Stimulated activated CD8-positive, alpha-beta memory T cell treated with anti-CD3 and anti-CD28 coated beads, Interleukin-15, amount 100 ng/mL, for 4 hours (primary cell): ENCODE results near the gene TANC1.

Source experiments
- DNase-seq, 2 donors: peaks; one replicate each; pipeline ENCODE4 v3.0.0-alpha.2; 2020; ENCODE audit warnings: low read depth in 2 of 2

Gene TANC1

DNA sequence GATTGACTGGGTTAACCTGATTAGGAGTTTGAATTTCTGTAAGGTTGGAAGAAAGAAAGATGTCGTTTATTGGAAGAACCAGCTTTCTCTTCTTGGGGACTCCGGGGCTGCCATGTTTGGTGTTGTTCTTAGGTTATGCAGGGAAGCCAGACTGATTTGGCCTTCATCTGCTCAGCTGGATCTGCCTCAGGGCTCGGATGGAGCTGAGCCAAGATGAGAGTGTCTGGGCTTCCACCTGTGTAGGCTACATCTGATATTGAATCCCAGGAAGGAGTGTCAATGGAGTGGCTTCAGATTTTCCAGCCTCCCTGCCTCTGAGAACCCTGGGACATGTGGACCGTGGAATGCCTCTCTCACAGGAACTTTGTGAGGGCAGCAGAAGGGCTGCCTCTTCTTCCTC, 192.0 kb downstream of the TANC1 start:
- no peak for DNase-seq

DNA sequence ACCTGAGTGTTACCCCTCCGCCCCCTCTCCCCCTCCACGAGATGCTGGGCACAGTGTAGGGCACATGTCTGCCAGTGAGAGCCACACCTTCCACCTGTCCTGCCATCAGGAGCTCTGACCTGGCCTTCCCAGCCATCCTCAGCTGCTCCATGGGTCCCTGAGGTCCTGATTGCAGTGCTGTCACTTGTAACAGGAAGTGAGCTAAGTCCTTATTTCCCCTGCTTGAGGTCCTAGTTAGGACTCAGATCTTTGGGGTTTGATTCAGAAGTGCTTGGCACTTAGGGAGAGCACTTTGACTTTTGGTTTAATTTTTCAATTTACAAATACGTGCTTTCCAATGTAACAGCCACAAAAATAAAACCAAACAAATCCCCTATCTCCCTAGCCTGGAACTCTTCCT, 192.5 kb downstream of the TANC1 start:
- DNase-seq, result no peak

DNA sequence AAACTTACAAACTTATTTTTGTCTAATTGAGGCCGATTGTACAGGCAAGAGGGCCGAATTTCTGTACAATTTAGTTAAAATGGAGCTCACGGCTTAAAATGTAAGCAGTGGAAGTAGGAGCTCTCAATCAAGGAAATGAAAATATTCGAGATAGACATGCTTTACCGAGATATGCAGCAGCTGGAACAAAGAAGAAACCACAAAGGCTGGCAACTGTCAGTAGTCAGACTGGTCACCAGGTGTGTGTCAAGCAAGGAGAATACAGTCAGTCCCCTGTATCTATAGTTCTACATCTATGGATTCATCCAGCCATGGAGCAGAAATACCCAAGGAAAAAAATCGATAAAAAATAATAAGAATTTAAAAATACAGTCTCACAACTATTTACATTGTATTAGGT, 195.5 kb downstream of the TANC1 start:
- DNase-seq, result no peak

DNA sequence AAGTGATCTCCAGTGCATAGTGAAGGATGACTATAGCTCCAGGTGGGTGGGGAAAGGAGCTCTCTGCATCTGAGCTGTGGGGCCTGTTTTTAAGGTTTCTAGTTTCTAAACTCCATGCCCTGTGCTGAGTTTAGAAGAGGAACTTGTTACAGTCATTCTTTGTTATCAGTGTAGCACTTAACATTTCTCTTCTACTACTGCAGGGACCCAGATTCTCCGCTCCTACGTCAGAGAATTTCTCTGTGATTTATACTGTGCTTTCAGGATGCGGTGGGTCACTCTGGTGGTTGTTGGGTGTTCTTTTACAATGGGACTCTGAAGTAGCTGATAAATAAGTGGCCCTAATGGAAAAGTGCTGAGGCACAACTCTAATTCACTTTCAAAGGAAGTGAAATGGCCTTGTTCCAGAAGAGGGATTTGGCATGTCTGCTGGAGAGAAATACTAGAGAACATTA, 196.0 kb downstream of the TANC1 start:
- no peak for DNase-seq

DNA sequence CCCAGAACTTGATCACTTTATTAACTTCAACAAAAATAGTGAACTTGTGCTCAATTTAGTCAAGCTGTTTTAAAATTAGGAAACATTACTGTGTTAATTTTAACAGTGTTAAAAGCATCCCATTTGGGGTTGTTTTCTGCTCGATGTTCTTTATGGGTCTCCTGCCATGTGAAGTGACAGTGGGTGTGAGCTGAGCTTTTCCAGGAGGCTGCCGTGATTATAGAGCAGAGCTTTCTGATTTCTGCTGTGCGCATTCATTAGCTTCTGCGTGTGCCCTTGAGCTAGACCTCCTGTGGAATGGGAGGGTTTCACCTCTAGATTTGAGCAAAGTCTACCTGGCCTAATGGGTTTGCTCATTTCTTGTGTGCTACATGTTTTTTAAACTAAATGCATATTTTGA, 196.6 kb downstream of the TANC1 start:
- DNase-seq, result no peak

DNA sequence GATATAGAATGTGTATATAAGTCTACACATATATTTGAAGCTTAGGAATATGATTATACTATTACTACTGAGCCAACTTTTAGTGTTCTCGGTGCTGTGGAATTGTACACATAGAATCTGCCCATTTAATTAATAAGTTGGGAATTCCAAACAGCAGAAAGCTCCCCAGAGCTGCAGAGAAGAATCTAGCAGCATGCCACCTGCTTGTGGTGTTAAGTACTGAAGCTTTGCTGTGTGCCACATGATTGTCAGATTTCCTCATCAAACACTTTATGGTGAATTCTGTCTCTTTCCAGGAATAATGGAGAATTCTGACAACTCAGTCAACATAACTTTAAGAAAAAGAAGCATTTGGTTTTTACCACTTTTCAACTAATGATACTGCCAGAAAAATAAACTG, 200.3 kb downstream of the TANC1 start:
- no peak for DNase-seq

DNA sequence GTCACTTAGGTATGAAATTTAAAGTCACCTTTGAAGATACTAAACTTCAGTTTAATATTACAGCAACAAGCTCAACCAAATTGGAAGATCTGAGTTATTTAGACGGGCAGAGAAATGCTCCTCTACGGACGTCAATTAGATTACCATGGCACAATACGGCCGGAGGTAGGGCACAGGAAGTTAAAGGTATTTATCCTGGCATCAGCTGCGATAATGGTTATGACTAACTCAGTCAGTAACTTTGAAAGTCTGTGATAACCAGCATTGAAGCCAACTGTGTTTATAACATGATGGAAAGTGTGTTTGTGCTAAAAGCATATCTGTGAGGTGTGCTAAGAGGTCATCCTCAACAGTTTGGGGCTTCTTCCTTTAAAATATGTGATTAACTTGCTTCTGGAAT, 200.7 kb downstream of the TANC1 start:
- no peak for DNase-seq

DNA sequence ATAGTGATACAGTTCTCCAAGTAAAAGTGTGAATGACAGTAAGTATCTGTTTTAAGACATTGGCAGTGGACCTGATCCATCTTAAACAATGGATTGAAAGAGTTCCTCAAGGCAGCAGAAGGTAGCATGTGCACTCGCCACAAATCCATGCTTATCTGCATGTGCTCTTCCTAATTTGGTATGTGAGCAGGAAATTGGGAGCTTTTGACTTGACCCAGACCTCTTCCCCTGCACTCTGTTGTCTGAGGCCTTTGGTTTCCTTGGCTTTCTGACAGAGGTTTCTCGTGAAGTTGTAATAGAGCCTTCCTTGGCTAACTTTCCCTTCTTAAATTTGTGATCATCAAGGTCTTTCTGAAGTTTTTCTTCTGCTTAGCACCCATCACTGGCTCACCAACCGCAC, 204.0 kb downstream of the TANC1 start:
- no peak for DNase-seq

DNA sequence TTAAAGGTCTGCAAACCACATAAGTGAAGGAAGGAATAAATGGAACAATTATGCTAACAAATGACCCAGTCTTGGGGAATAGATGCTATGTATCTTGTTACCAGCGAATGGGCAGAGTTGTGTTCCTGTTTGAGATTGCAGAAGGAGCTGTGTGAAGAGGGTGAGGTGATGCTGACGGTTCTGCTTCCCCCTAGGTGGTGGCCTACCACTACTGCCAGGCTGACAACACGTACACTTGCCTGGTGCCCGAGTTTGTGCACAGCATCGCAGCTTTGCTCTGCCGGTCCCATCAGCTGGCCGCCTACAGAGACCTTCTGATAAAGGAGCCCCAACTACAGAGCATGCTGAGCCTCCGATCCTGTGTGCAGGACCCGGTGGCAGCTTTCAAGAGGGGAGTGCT, 206.3 kb downstream of the TANC1 start:
- DNase-seq, result no peak

DNA sequence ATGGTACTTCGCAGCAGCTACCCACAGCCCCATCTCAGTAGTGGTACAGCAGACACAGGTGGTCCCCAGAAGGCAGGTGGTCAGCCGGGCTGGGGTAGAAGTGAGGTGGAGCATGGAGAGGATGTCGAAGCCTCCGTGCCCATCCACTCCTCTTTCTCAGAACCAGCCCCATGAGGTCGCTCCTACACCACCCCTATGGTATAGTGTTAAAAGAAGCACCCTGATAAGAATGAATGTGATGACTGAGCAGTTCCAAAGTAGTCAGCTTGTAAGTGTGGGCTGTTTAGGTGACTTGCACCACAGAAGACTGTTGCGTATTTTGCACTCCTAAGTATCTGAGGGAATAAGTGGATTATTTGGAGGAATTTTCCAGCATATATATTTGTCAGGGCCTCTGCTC, 206.7 kb downstream of the TANC1 start:
- DNase-seq, result no peak

DNA sequence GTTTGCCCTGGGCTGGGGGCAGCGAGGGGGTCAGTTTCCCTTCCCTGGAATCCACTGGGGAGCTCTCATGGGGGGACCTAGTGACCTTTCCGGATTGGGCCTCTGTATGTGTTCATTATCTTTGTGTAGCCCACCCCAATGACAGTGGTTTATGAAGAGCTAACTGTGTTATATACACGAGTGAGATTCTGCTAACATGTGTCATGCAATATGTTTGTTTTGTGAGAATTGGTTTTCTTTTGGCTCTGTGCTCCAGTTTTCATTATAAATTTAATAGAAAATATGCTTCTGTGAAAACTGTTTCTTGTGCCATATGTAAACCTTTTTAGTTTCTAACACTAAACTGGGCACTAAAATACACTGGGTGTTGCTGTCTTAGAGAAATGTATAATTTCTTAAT, 207.5 kb downstream of the TANC1 start:
- DNase-seq, result no peak

DNA sequence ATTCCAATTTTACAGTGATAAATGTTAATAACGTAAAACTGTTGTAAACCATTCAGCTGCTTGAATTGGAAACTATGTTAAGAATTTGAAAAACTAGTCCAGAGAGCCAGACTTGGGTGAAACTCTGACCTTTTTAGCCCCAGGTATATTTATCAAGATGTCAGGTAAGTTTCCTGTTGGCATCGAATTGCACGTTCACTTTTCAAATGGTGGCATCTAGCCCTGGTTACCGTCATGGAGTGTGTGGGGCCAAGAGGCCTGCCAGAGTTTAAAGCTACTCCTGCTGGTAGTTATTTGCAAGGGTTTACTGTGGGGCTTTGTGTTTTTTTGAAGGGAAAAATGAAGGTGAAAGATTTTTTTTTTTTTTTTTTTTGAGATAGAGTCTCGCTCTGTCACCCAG, 208.1 kb downstream of the TANC1 start:
- DNase-seq, result no peak

DNA sequence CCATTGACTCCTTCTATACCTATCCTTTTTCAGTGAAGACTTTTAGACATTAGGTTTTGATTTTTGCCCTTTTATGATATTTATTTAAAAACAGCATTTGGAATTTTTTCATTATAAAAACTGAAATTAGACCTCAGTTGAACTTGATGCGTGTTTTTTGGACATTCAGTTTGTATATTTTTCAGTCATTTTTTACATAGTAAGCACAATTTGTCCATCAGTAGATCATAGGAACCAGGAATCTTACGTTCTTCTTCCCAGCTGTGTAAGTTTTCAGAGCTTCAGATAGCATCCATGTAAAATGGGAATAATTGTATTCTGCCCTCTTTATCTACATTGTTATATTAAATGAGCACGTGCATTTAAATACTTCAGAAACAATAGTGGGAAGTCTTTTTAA, 208.9 kb downstream of the TANC1 start:
- DNase-seq, result no peak

DNA sequence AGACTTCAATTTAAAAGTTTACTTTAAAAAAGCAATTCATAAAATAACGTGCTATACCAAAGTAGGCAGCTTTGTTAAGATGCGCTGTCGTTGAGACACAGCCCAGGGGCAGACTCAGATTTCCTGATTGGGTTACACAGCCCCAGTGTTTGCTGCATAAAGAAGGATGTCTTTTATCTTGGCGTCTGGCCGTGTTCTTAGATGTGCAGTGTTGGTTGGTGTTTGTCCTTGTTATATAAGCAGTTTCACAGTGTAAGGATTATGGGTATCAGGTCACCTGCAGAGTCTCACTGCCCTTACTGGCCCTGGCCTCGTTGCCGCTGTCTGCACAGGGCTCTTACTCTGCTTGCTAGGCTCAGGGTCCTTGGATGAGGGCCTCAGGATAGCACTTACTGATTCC, 209.5 kb downstream of the TANC1 start:
- DNase-seq, result no peak

DNA sequence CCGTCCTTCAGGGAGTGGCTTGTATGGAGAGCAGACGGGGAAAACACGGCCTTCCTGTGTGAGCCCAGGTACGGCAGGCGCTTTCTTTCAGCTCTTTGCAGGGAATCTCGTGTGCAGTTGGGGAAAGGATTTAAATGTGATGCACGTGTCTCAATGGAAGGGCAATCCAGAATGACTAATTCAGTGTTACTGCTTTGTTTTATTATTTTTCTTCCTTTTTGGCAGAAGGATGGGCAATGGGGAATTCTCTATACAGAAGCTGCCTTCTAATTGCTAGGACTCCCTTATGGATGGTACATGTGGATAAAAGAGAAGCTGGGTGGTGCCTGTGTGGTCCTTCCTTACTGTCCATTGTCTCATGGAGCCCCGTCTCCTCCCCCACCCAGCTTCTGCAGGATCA, 210.7 kb downstream of the TANC1 start:
- no peak for DNase-seq

DNA sequence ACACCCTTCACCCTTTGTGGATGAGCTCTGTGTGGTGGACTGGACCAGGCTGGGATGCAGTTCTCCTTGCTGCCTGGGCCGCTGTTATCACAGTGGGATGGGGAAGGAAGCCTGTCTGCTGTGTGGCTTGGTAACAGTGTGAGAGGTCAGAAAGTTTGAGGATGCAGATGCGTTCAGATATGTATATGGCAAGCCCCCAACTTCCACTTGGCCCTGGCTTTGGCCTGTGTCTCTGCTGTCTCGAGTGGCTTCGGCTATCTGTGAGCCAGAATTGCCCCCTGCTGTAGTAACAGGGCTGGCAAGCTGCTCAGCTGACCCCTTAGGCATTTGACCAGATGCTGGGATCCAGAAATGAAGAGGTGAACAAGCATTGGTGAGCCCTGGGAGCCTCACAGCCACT, 211.3 kb downstream of the TANC1 start:
- no peak for DNase-seq

DNA sequence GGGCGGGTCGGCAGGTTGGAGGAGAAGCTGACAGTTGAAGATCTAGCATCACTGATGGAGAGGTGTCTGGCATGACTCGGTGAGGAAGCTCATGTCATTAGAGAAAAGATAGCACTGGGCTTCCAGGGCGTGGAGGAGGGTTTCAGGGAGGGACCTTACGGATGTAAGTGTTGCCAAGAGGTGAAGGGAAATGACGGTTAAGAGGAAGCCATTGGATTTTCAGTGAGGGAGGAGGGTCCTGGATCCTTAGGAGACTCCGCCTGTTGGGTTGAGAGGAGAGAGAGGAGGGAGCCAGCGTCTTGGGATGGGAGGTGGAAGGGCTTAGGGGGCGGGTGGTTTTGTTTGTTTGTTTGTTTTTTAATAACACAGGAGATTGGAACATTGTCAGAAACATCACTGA, 214.9 kb downstream of the TANC1 start:
- DNase-seq, result no peak

DNA sequence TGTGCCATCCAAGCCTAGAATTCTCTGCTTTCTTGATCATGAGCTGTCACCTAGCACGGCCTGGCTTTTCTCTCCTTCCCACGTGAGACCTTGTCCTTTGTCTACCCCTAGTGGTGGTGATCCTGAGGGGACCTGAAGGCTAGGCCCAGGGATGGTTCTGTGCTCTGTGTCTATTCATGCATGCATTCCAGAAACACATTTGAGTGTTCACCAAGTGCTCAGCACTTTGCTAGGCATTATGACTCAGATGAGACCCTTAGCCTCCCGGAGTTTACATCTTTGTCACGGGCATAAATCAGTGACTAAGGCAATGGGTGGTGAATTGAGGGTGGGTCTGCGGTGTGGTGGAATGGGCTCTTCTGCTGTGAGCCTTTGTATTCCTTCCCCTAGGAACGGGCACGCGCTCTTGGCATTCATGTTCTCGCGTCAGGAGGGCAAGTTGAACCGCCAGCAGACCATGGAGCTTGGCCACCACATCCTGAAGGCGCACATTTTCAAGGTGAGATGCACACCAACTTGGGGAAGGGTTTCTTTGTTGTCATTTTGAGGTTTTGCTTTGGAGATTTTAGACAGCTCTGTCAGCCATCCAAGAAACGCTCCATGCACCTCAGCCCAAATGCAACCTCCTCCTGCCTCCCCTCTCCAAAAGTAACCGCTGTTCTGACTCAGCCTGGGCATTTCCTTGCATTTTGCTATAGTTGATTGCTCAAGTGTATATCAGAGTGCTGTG, 217.1 kb downstream of the TANC1 start:
- DNase-seq, result no peak

DNA sequence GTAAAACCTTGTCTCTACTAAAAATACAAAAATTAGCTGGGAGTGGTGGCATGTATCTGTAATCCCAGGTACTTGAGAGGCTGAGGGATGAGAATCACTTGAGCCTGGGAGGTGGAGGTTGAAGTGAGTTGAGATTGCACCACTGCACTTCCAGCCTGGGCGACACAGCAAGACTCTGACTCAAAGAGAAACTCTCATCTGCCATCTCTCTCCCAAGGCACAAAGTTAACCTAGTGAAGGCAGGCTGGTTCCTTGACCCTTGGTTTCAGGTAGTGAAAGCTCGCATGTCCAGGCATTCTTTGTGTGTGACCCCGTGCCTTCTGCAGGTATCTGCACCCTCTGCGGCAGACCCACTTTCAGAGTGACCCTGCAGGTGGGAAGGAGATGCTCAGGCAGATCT, 218.0 kb downstream of the TANC1 start:
- no peak for DNase-seq

DNA sequence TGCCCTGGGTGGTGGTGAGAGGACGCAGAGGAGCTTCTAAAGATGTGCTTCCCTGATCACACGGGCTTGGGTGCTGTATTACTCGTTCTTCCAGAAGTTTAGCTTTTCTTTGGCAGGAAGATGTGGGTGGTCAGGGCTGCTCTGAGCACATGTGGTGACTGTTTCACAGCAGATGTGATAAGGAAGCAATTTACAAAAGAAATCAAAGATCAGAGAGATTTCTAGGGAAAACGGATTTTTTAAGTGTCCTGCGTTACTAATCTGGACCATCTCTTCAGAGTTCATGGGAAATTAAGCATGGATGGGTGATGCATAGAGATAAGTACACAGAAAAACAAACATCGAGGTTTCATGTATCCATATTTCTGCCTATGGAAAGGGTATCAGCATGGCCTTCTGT, 218.7 kb downstream of the TANC1 start:
- DNase-seq, result no peak

DNA sequence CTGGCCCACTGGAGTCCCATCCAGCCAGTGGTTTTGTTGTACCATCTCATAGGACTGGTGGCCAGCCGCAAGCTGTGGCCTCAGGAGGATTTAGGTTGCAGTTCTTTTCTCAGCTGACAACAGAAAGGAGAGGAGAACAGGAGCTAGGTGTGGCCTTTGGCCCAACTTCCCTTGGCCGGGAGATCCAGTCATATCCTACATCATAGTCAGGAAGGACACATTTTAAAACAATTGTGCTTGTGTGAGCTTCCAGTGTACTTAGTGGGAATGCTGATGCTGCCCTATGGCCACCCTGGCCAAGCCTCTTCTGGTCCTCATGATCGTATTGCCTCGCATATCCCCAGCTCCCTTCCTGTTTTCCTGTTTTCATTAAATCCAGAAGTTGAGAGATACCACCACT, 220.0 kb downstream of the TANC1 start:
- DNase-seq, result no peak

DNA sequence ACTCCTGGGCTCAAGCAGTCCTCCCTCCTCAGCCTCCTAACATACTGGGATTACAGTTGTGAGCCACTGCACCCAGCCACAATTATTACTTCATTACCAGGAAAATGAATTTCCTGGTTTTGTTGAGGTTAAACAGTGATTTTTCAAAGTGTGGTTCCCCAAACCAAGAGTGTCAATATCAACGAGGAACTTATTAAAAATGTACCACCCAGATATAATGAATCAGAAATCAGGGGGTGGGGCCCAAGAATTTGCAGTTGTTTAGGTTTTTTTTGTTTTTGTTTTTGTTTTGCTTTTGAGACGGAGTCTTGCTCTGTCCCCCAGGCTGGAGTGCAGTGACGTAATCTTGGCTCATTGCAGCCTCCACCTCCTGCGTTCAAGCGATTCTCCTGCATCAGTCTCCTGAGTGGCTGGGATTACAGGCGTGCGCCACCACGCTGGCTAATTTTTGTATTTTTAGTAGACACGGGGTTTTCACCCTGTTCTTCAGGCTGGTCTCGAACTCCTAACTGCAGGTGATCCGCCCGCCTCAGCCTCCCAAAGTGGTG, 224.0 kb downstream of the TANC1 start:
- DNase-seq, result no peak

DNA sequence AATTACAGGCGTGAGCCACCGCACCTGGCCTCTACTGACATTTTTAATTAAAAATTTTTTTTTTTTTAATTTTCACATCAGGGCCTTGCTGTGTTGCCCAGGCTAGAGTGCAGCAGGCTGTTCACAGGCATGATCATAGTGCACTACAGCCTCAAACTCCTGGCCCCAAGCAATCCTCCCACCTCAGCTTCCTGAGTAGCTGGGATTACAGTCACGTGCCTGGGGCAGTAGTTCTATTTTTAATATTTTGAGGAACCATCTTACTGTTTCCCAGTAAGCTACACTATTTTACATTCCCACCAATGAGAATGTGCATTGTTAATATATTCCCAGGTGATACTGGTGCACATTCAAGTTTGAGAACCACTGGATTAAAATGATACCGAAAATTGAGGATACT, 225.4 kb downstream of the TANC1 start:
- DNase-seq, result no peak

DNA sequence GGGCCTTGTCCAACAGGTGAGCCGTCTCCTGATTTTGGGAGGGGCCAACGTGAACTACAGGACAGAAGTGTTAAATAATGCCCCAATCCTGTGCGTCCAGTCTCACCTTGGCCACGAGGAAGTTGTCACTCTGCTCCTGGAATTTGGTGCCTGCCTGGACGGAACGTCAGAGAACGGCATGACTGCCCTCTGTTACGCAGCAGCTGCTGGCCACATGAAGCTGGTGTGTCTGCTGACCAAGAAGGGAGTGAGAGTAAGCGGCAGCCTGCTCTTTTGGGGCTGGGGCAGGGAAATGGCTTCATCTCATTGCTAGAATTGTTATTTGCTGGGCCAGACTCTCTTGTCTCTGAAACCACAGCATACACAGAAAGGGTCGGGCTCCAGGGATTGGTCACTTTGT, 225.8 kb downstream of the TANC1 start:
- no peak for DNase-seq
